HCT116 (cell line): Measurements from ENCODE around the gene FAM9A. TPM values are rescaled to one million over a fixed set of nuclear protein-coding genes. Genes with fewer than 3 reads are reported as not detected.

Experiments
- ATAC-seq: fragments of 200-7000 bp; cut with Tn5 transposase; 2 replicates; pipeline ENCODE4 v1.9.1; 2020; ENCODE audit warnings: mild to moderate bottlenecking, moderate library complexity
- BruUV-seq: library from RNA; stranded (reverse); fragments of 400-500 nt; replicated peaks from 2 replicates; lab custom pipeline; 2021; lab: Mats Ljungman, UMichigan
- CTCF ChIA-PET: fragments of 300-600 bp; sonication (Branson Sonifier 250); formaldehyde crosslinking; loops from one replicate; lab custom pipeline; 2021; ENCODE audit warnings: antibody characterized with exemption; lab: Charles Lee
- POLR2A ChIA-PET: fragments of 300-600, 350-600 bp; sonication (Branson Sonifier 250); formaldehyde crosslinking; loops from one replicate; lab custom pipeline; 2021; ENCODE audit warnings: antibody characterized with exemption; lab: Charles Lee
- RAD21 ChIA-PET, 2 experiments: fragments of 300-600 bp; sonication (Branson Sonifier 250); formaldehyde crosslinking; loops; one replicate each; lab custom pipeline; 2023; ENCODE audit warnings: low total read pairs in 2 of 2; ENCODE audit not compliant: uncharacterized antibody in 2 of 2, unreplicated experiment in 2 of 2, low non-redundant PET in 1 of 2; lab: Charles Lee
- DNase-seq: peaks from one replicate; pipeline ENCODE4 v3.0.0-alpha.2; 2010; ENCODE audit warnings: low read depth, low spot score
- H2AFZ ChIP-seq: fragments of 200-600 bp; shearing (Covaris generic), sonication (generic); 2 replicates; pipeline ENCODE4 v1.6.1; 2017; ENCODE audit warnings: low read depth, mixed run types, mixed read lengths, antibody characterized with exemption, low read length; ENCODE audit not compliant: poor library complexity, severe bottlenecking
- H3K27ac ChIP-seq: 2 replicates; pipeline ENCODE4 v1.5.1; 2012; ENCODE audit warnings: low read depth, low read length
- H3K27me3 ChIP-seq: fragments of 200-600 bp; sonication (generic); 2 replicates; pipeline ENCODE4 v1.6.1; 2016; ENCODE audit warnings: mixed run types, low read length, mixed read lengths; ENCODE audit not compliant: insufficient read depth
- H3K36me3 ChIP-seq, 2 experiments: fragments of 200-500 bp in 1 of 2; fragments of 200-600 bp in 1 of 2; sonication (Bioruptor generic) in 1 of 2; sonication (generic) in 1 of 2; 2 replicates each; pipeline versions ENCODE4 v1.5.1 to v1.6.1; 2014 to 2016; ENCODE audit warnings: low read length in 2 of 2, inconsistent platforms in 1 of 2, mixed read lengths in 1 of 2, mixed run types in 1 of 2; ENCODE audit not compliant: insufficient read depth in 2 of 2, control insufficient read depth in 1 of 2
- H3K4me1 ChIP-seq, 2 experiments: fragments of 200-600 bp in 1 of 2; sonication (generic) in 1 of 2; 2 replicates each; pipeline versions ENCODE4 v1.5.1 to v1.6.1; 2012 to 2017; ENCODE audit warnings: low read length in 2 of 2, inconsistent platforms in 1 of 2, mild to moderate bottlenecking in 1 of 2, mixed read lengths in 1 of 2, mixed run types in 1 of 2, moderate library complexity in 1 of 2; ENCODE audit not compliant: insufficient read depth in 2 of 2, control insufficient read depth in 1 of 2
- H3K4me2 ChIP-seq: fragments of 200-600 bp; sonication (generic); 2 replicates; pipeline ENCODE4 v1.6.1; 2017; ENCODE audit warnings: mixed run types, low read length, mixed read lengths
- H3K4me3 ChIP-seq, 2 experiments: fragments of 200-600 bp in 1 of 2; sonication (generic) in 1 of 2; replicated peaks in 1 of 2; 2 replicates each; pipeline ENCODE4 v1.5.1; 2011 to 2016; ENCODE audit warnings: low read length in 2 of 2, control low read depth in 1 of 2, low read depth in 1 of 2, mild to moderate bottlenecking in 1 of 2, mixed read lengths in 1 of 2, mixed run types in 1 of 2
- H3K79me2 ChIP-seq: fragments of 200-600 bp; sonication (generic); 2 replicates; pipeline ENCODE4 v1.6.1; 2017; ENCODE audit warnings: mild to moderate bottlenecking, mixed run types, low read length, moderate library complexity, mixed read lengths; ENCODE audit not compliant: insufficient read depth
- H3K9ac ChIP-seq: fragments of 200-600 bp; sonication (generic); 2 replicates; pipeline ENCODE4 v1.6.1; 2016; ENCODE audit warnings: low read length, mixed read lengths
- H3K9me2 ChIP-seq: fragments of 200-600 bp; sonication (generic), shearing (Covaris generic); 2 replicates; pipeline ENCODE4 v1.6.1; 2017; ENCODE audit warnings: mixed run types, mild to moderate bottlenecking, moderate library complexity; ENCODE audit not compliant: insufficient read depth
- H3K9me3 ChIP-seq, 2 experiments: fragments of 200-500 bp in 1 of 2; fragments of 200-600 bp in 1 of 2; sonication (Bioruptor generic) in 1 of 2; sonication (generic) in 1 of 2; 2 replicates each; pipeline ENCODE4 v1.6.1; 2014 to 2017; ENCODE audit warnings: low read length in 2 of 2, mixed read lengths in 2 of 2, inconsistent platforms in 1 of 2, low read depth in 1 of 2, mild to moderate bottlenecking in 1 of 2, mixed run types in 1 of 2, moderate library complexity in 1 of 2; ENCODE audit not compliant: control insufficient read depth in 1 of 2, insufficient read depth in 1 of 2
- H4K20me1 ChIP-seq: fragments of 200-600 bp; sonication (generic), shearing (Covaris generic); 2 replicates; pipeline ENCODE4 v1.6.1; 2017; ENCODE audit warnings: mixed run types, mild to moderate bottlenecking, moderate library complexity; ENCODE audit not compliant: insufficient read depth
- ATF3 ChIP-seq: IDR thresholded peaks from 2 replicates; pipeline ENCODE4 v1.6.1; 2012
- CBX3 ChIP-seq: IDR thresholded peaks from 2 replicates; pipeline ENCODE4 v1.6.1; 2012; ENCODE audit warnings: low read depth
- CEBPB ChIP-seq: IDR thresholded peaks from 2 replicates; pipeline ENCODE4 v1.6.1; 2012; ENCODE audit warnings: low read depth
- EZH2phosphoT487 ChIP-seq: fragments of 200-600 bp; IDR thresholded peaks from 2 replicates; pipeline ENCODE4 v1.6.1; 2018; ENCODE audit warnings: antibody characterized with exemption, borderline replicate concordance
- FOSL1 ChIP-seq: IDR thresholded peaks from 2 replicates; pipeline ENCODE4 v1.6.1; 2012; ENCODE audit warnings: low read depth
- JUND ChIP-seq: IDR thresholded peaks from 2 replicates; pipeline ENCODE4 v1.6.1; 2012
- POLR2A ChIP-seq: IDR thresholded peaks from 2 replicates; pipeline ENCODE4 v1.7.0; 2011; ENCODE audit warnings: borderline replicate concordance; ENCODE audit not compliant: insufficient read depth, insufficient read length; ENCODE audit errors: extremely low read depth
- POLR2AphosphoS5 ChIP-seq: IDR thresholded peaks from 2 replicates; pipeline ENCODE4 v1.6.1; 2011; ENCODE audit warnings: mild to moderate bottlenecking, low read depth, low read length, moderate library complexity
- REST ChIP-seq: IDR thresholded peaks from 2 replicates; pipeline ENCODE4 v1.6.1; 2012; ENCODE audit warnings: low read depth
- SP1 ChIP-seq: IDR thresholded peaks from 2 replicates; pipeline ENCODE4 v1.6.1; 2012; ENCODE audit warnings: low read depth
- SRF ChIP-seq: IDR thresholded peaks from 2 replicates; pipeline ENCODE4 v1.6.1; 2012; ENCODE audit warnings: low read depth
- TCF7L2 ChIP-seq: IDR thresholded peaks from 2 replicates; pipeline ENCODE4 v1.7.0; 2011; ENCODE audit warnings: borderline replicate concordance, inconsistent platforms; ENCODE audit not compliant: insufficient read depth, insufficient read length; ENCODE audit errors: extremely low read depth
- ZNF274 ChIP-seq: fragments of 200-500 bp; sonication (Bioruptor generic); IDR thresholded peaks from 2 replicates; pipeline ENCODE4 v1.6.1; 2014; ENCODE audit warnings: mild to moderate bottlenecking, low read depth, low read length, inconsistent platforms
- intact Hi-C: fragments of 100-400 bp; cut with micrococcal nuclease; formaldehyde crosslinking; loops from 2 replicates; pipeline ENCODE4 v1.10.0; 2022
- total RNA-seq: library from RNA; stranded (reverse); gene quantifications from one replicate; pipeline ENCODE4 v1.2.1, GENCODE V29; 2021; ENCODE audit not compliant: unreplicated experiment
- TF ChIP-seq, protein P1 (sequence below): IDR thresholded peaks from 2 replicates; pipeline ENCODE4 v1.6.1; 2011; ENCODE audit warnings: mild to moderate bottlenecking, low read length, moderate library complexity; ENCODE audit not compliant: insufficient replicate concordance; ENCODE audit errors: extremely low read depth
- TF ChIP-seq, protein P2 (sequence below), 3 experiments: fragments of 200-600 bp in 1 of 3; sonication (generic) in 1 of 3; IDR thresholded peaks in 2 of 3; conservative IDR thresholded peaks in 1 of 3; 2 replicates each; pipeline ENCODE4 v1.5.1; 2012 to 2017; ENCODE audit warnings: low read depth in 2 of 3, low read length in 2 of 3, antibody characterized with exemption in 1 of 3, borderline replicate concordance in 1 of 3, control low read depth in 1 of 3, mild to moderate bottlenecking in 1 of 3, mixed read lengths in 1 of 3, mixed run types in 1 of 3, moderate library complexity in 1 of 3; ENCODE audit not compliant: insufficient read depth in 1 of 3

Gene FAM9A
- total RNA-seq, 1 experiment from 2014 or later = not detected

GRCh38 chrX:8805974-8806373 lies 4.8 kb upstream of the FAM9A start (continued):
- TF ChIP-seq, protein P1, sequence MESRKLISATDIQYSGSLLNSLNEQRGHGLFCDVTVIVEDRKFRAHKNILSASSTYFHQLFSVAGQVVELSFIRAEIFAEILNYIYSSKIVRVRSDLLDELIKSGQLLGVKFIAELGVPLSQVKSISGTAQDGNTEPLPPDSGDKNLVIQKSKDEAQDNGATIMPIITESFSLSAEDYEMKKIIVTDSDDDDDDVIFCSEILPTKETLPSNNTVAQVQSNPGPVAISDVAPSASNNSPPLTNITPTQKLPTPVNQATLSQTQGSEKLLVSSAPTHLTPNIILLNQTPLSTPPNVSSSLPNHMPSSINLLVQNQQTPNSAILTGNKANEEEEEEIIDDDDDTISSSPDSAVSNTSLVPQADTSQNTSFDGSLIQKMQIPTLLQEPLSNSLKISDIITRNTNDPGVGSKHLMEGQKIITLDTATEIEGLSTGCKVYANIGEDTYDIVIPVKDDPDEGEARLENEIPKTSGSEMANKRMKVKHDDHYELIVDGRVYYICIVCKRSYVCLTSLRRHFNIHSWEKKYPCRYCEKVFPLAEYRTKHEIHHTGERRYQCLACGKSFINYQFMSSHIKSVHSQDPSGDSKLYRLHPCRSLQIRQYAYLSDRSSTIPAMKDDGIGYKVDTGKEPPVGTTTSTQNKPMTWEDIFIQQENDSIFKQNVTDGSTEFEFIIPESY = no peak
- TF ChIP-seq, protein P2, sequence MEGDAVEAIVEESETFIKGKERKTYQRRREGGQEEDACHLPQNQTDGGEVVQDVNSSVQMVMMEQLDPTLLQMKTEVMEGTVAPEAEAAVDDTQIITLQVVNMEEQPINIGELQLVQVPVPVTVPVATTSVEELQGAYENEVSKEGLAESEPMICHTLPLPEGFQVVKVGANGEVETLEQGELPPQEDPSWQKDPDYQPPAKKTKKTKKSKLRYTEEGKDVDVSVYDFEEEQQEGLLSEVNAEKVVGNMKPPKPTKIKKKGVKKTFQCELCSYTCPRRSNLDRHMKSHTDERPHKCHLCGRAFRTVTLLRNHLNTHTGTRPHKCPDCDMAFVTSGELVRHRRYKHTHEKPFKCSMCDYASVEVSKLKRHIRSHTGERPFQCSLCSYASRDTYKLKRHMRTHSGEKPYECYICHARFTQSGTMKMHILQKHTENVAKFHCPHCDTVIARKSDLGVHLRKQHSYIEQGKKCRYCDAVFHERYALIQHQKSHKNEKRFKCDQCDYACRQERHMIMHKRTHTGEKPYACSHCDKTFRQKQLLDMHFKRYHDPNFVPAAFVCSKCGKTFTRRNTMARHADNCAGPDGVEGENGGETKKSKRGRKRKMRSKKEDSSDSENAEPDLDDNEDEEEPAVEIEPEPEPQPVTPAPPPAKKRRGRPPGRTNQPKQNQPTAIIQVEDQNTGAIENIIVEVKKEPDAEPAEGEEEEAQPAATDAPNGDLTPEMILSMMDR (IDR thresholded peaks at IDR 0.05 in 2 of 3, conservative IDR thresholded peaks at IDR 0.05 in 1 of 3; ENCODE audit: borderline replicate concordance in 1 of 3, insufficient read depth in 1 of 3, low read depth in 2 of 3, low read length in 2 of 3) = no peak
- TF ChIP-seq FOSL1 = no peak

DNA sequence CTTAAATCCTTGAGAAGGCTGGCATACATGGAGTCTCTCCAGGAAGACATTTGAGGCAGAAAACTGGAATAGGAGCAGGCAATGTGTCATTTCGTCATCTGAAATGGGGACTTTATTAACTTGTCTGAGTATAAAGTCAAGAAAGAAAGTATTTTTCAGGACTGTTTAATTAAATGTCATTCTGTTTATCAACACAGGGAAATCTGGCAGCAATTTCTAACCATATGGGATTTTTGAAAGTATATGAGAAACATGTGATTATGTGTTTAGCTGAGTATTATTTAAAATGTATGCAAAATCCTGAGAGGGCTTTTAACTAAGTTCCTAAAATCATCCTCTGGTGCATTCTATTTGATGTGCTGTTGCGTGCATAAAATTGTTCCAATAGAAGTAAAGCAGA lies 3.9 kb upstream of the FAM9A start:
- ATAC-seq (no peak), DNase-seq (no peak)
- ChIA-PET CTCF (no interaction called here), POLR2A (no interaction called here), RAD21 (no interaction called here)
- Histone ChIP-seq H3K9me2 (no peaks in the 10 kb centered on the region), H2AFZ (no peak overlapping the region), H3K36me3 (no peaks in the 10 kb centered on the region), H3K27ac (no peak overlapping the region), H3K9ac (no peak overlapping the region), H3K4me2 (no peak overlapping the region), H3K27me3 (no peaks in the 10 kb centered on the region), H3K4me3 (no peak overlapping the region), H4K20me1 (no peaks in the 10 kb centered on the region), H3K4me1 (no peaks in the 10 kb centered on the region), H3K79me2 (no peaks in the 10 kb centered on the region), H3K9me3 (no peaks in the 10 kb centered on the region)
- BruUV-seq = no TSS peak
- intact Hi-C loops = no loop called here
- TF ChIP-seq, protein P2 (IDR thresholded peaks at IDR 0.05 in 2 of 3, conservative IDR thresholded peaks at IDR 0.05 in 1 of 3; ENCODE audit: borderline replicate concordance in 1 of 3, insufficient read depth in 1 of 3, low read depth in 2 of 3, low read length in 2 of 3) = no peak
- TF ChIP-seq POLR2A (no peak), CEBPB (no peak), JUND (no peak), TCF7L2 (no peak), SRF (no peak), ZNF274 (no peak), CBX3 (no peak), EZH2phosphoT487 (no peak), FOSL1 (no peak), POLR2AphosphoS5 (no peak), ATF3 (no peak), REST (no peak), SP1 (no peak)
